LNCAP (cell line): ENCODE data around the gene SLC9A1.

Source experiments
- TF ChIP-seq, protein P1 (sequence below): fragments of 450-650 bp; IDR thresholded peaks from 2 replicates; pipeline ENCODE4 v1.5.1; 2017; ENCODE audit warnings: mild to moderate bottlenecking

Gene SLC9A1

DNA sequence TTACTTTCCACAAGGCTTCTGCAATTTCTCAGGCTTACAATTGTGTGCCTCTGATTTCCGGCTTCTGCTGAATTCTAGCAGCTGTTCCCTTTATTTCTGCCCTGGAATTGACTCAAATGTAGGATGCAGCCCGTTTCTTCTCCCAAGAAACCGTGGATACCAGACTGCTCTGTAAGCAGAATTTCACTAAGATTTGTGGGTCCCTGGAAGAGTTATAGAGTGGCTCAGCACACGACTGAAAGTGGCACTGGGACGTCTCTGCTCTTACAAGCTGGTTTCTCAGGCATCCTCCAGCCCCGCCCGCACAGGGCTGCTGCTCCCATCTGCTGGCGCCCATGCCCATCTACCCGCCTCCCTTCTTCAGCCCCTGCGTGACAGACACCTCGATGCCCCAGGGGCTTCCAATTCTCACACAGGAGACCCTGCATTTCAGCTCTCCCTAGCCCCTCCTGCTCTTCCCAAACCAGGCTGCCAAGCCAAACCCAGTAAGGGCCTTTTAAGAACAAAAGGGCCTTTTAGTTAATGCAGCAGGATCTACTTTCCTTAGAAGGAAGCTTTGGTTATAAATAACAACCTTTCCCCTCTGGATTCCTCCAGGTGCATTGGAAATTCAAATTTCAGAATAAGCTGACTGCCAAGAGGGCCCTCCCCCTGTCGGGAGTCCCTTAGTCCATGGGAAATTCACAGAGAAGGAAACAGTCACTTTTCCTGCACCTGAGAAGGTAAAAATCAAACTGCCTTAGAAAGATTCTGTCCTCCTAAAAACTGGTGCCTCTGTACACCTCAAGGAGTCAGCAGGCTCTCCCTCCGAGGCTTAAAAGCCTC, 96.9 kb downstream of the SLC9A1 start:
- TF ChIP-seq, protein P1, sequence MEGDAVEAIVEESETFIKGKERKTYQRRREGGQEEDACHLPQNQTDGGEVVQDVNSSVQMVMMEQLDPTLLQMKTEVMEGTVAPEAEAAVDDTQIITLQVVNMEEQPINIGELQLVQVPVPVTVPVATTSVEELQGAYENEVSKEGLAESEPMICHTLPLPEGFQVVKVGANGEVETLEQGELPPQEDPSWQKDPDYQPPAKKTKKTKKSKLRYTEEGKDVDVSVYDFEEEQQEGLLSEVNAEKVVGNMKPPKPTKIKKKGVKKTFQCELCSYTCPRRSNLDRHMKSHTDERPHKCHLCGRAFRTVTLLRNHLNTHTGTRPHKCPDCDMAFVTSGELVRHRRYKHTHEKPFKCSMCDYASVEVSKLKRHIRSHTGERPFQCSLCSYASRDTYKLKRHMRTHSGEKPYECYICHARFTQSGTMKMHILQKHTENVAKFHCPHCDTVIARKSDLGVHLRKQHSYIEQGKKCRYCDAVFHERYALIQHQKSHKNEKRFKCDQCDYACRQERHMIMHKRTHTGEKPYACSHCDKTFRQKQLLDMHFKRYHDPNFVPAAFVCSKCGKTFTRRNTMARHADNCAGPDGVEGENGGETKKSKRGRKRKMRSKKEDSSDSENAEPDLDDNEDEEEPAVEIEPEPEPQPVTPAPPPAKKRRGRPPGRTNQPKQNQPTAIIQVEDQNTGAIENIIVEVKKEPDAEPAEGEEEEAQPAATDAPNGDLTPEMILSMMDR = no peak

DNA sequence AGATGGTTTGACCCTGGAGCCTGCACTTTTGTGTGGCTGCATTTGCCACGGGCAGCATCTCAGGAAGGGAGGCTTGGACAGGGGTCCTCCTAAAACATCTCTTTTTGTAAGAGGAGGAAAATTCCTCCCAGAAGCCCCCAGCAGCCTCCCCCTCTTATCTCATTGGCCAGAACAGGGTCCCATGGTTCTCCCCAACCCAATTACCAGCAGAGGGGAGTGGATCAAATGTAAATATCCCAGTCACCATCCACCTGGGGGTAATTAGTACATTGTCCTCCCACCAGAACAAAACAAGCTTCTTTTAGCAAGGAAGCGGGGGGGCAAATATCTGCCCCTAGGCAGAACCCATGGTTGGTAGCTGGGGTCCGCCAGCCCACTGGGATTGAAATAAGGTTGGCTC, 97.5 kb downstream of the SLC9A1 start:
- TF ChIP-seq, protein P1 = no peak

DNA sequence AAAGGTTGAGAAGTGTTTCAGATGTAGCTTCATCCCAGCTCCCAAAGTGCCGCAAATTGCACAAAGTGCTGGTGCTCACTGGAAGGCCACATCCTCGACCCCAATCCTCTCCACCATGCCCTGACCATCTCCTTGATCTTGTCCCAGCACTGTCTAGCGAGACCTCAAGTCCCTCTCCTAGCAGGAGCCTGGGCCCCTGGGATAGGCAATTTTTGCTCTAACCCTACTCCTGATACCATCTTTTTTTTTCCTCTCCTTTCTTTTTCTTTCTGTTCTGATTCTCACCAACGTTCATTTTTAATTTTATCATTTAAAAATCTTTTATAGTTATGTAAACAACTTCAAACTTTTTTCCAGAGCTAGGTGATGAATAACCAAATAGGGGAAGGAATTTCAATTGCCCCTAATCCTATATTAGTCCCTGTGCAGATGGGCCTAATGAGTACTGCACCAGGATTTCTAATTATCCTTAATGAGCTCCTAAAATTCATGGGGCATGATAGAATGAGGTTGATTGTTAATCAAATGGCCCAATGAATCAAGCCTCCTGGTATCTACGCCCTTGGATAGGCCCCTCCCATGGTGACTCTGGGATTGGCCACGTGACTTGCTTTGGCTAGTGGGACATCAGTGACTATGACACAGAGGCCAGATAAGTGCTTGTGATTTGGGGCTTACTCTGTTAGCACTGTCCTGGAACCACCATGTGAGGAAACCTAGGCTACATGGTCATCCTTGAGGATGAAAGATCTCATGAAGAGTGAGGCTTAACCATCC, 100.8 kb downstream of the SLC9A1 start:
- TF ChIP-seq, protein P1 = no peak

DNA sequence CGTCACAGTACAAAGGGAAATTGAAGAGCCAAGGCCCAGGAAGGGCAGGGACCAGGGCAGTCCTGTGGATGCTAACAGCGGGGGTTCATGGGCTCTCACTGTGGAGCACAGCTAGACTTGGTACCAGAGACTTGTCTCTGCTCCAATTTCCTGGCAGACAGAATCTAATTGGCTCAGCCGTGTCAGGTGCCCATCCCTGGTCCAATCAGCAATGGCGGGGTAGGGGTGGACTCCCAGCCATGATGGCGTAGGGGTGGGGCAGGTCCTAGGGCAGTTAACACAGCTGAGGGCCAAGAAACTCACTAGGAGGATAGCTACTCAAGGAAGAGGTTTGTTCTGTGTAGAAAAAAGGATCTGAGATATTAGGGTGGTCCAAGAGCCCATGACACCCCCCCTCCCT, 102.4 kb downstream of the SLC9A1 start:
- TF ChIP-seq, protein P1 = no peak

DNA sequence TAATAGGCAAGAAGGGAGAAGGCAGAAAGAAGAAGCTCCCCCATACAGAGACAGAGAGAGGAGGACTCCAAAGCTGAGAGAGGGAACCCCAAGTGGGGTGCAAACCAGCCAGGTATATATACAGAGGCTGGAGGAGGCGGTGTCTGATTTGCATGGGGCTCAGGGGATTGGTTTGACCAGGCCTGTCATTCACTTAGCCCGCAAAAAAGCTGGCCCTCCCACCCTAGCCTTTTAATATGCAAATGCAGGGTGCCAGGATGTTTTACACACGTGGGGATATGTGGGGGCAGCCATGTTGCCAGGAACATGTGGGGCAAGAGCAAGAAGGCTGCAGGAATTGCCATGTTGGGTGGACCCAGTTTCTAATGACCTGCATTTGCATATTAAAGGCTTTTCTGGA, 105.3 kb downstream of the SLC9A1 start:
- TF ChIP-seq, protein P1 = no peak

DNA sequence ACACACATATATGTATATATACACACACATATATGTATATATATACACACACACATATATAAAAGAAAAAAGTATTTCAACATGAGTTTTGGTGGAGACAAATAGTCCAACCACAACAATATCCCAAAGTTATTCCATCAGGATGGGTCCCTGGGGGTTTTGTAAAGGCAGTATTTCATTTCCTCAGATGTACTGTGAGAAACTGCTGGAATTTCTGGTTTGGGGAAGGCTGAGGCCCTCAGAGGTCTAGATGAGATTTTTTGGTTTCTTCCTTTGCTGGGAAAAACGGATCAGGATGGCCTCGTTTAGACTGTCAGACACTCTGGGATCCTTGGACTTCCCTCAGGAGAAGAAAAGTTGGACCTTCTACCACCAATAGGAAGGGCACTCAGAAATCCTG, 105.8 kb downstream of the SLC9A1 start:
- TF ChIP-seq, protein P1 = no peak
